ENCODE measurements around the gene TMEM98.
"Not testable (repeated sequence)": the region's sequence is repeated elsewhere in the genome, so short reads cannot be mapped to it uniquely, and the experiment has no call there.

TMEM98 gene

DNA sequence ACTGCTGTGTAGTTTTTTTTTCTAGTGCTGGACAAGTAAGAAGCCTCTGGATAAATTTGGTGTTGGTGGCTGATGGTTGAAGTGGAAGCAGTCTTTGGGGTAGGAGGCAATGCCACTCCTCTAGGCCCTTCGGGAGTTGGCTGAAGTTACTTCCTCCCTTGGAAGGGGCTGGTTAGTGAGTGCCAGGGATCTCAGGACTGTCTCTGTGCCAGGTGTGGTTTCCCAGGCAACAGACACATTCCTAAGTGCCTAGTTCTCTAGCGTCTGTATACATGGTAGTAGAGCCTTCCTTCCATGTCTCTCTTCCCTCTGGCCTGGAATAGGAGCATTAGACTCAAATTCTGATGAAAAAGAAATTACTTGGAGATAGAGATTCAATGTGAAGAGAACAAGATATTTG, 15.3 kb downstream of the TMEM98 start:
- no peak for DNase-seq (ENCODE audit: low read depth in 2 of 2)

DNA sequence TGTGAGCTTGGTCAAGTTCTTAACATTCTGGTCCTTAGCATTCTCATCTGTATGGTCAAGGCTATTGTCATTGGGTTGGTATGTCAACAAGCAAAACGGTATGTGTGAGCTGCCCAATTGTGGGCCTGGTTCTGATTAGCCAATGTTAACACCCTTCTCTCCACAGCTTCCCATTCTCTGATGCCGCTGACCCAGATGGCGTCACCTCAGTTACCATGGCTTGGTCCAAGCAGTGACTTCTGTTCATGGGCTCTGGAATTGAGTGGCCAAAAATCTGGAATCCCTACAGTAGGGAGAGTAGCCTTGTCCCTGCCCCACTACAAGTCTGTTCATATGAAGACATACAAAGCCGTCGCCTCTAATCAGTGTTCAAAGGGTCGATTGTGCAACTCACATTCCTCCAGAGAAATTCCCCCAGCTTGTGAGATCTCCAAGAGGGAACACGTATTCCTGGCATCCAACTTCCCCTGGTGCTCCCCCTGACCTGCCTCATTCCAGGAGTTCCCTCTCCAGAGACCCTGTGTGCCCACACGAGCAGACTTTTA, 15.8 kb downstream of the TMEM98 start:
- DNase-seq (ENCODE audit: low read depth in 2 of 2) = no peak

DNA sequence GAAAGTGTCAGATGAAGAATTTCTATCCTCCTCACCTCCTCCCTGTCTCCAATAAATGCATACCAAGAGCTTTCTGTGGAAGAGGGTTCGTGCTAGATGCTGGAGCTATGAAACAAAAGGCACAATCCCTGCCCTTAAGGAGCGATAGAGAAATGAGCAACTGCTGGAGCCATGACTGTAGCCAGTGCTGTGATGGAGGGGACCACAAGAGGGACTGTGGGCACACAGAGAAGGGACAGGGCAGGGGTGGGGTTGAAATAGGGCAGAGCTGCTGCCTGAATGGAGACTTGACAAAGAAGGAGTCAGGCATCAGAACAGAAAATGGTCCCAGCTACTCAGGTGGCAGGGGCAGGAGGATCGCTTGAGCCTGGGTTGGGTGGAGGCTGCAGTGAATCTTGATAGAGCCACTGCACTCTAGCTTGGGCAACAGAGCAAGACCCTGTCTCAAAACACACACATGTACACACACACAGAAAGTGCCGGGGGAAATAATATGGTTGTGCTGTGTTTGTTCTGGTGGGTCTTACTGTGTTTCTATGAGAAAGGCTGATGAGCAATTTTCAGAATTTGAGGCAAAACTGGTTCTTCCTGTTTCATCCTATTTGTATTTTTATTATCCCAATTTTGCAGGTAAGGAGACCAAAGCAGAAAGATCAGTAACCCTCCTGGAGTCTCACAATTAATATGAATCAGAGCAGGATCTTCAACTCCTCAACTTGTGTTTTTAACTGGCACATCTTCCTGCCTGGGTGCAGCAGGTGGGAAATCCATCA, 16.5 kb downstream of the TMEM98 start:
- no peak for DNase-seq (ENCODE audit: low read depth in 2 of 2)

DNA sequence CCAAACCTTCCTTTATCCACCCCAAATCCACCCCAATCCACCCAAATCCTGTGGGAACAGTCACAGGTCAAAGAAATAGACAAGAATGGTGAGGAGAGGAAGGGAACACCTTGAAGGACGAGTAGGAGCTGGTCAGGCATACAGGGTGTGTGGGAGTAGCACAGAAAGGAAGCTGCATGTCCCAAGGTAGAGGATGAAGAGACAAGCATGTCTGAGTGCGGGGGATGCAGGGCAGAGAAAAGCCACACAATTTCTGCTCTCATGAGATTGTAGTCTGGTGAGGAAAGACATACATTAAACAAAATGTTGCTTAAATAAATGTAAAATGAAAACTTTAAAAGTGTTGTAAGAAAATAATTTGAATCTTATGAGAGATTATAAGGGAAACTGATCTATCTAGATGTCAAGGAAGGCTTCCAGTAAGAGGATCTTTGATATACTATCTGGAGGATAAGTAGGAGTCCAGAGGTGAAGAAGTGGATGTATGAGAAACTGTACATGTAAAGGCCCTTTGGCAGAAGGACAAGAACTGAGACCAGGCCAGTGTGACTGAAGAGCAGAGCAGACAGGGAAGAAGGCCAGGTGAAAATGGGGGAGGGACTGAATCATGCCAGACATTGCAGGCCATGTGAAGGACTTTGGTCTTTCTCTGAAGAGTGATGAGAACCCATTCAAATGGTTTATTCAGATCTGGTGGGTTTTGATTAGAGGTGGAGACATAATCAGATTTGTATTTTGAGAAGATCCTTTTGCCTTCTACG, 18.6 kb downstream of the TMEM98 start:
- no peak for DNase-seq (ENCODE audit: low read depth in 2 of 2)

DNA sequence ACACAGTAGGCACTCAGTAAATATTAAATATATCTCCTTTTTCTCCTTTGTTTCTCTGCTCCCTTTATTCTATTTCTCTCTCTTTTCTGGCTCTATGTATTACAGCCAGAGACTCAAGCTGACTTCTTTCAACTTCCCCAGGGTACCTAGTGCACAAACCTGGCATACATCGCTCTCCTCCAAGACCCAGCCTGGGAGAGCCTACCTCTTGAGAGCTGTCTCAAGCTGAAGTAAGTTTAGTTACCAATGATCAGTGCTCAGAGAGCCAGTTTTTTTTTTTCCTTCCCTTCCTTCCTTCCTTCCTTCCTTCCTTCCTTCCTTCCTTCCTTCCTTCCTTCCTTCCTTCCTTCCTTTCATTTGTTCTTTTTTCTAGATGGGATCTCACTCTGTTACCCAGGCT, 19.8 kb downstream of the TMEM98 start:
- DNase-seq (ENCODE audit: low read depth in 2 of 2) = no peak

DNA sequence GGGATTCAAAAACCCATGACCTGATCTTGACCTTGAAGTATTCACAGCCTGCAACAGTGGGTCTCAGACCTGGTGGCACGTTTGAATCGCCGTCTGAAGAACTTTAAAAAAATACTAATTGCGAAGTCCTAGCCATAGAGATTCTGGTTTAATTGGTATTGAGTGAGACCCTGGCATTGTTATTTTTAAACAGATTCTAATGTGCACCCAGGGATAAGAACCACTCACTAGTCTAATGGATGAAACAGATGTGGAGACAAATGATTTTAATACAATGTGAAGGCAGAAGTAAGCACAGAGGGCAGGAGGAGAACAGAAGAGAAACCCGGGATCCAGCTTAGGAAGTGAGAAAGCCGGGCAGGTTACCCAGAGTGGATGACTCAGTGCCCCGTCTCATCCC, 21.2 kb downstream of the TMEM98 start:
- DNase-seq (ENCODE audit: low read depth in 2 of 2) = no peak

DNA sequence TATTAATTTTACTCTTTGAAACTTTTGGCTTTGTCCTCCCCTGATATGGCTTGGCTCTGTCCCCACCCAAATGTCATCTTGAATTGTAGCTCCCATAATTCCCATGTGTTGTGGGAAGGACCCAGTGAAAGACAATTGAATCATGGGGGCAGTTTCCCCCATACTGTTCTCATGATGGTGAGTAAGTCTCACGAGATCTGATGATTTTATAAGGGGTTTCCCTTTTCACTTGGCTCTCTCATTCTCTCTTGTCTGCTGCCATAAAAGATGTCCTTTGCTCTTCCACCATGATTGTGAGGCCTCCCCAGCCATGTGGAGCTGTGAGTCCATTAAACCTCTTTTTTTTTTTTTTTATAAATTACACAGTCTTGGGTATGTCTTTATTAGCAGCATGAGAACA, 24.5 kb downstream of the TMEM98 start:
- DNase-seq (ENCODE audit: low read depth in 2 of 2) = not testable (repeated sequence)

DNA sequence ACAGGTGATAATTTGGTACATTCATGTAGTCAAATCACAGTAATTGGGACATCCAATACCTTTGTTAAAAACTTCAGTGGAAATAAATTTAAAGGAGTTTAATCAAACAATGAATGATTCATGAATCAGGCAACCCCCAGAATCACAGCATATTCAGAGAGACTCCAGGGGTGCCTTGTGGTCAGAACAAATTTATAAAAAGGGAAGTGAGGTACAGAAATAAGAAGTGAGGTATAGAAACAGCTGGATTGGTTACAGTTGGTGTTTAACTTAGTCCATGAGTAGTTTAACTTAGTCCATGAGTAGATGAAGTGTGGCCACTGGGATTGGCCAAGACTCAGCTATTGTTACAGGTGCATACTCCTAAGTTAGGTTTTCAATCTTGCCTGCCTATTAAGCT, 25.1 kb downstream of the TMEM98 start:
- no peak for DNase-seq (ENCODE audit: low read depth in 2 of 2)

DNA sequence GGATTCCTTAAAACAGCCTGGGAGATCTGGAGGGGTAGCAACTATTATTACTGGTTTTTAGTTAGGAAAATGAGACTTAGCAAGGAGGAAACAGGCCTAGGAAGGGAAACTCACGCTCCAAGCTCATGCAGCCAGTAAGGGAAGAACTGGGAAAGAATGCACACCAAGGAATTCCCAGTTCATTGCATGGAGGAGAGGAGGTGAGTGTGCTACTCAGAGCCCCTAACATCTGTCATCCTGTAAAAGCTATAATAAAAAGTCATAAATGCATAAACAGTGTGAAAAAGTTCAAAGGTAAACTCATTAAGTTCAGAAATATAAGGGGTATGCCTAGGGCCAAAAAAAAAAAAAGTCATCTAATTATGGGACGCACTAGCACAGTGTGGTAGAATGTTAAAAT, 25.9 kb downstream of the TMEM98 start:
- DNase-seq (ENCODE audit: low read depth in 2 of 2) = no peak

DNA sequence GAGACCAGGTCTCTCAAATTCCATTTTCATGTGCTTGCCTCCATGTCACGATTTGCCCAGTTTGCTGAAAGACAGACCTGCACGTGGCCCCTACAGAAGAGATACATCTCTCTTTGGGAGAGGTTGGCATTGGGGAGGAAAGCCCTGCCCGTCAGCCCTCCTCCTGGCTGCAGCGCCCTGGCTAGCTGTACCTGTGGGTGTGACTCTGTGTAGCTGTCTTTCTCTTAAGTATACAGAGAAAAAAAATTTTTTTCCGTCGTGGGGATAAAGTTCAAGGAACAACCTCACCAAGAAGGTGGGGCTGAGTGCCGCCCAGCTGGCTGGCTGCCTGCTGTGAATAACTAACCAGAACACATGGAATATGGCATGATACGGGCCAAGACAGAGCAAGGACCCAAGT, 26.5 kb downstream of the TMEM98 start:
- DNase-seq (ENCODE audit: low read depth in 2 of 2) = no peak

DNA sequence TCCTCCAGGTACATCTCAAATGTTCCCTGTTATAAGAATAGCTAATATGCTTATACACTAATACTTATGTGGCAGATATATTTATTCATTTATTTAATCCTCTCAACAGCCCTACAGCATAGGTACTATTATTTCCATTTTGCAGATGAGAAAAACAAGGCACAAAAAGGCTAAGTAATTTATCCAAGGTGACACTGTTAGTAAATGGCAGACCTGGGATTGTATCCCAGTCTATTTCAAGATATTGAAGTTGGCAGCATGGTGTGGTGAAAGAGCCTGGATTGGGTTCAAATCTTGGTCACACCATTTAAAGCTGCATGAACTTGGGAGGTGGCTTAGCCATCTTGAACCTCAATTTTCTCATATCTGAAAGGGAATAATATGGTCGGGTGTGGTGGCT, 27.2 kb downstream of the TMEM98 start:
- DNase-seq (ENCODE audit: low read depth in 2 of 2) = no peak

DNA sequence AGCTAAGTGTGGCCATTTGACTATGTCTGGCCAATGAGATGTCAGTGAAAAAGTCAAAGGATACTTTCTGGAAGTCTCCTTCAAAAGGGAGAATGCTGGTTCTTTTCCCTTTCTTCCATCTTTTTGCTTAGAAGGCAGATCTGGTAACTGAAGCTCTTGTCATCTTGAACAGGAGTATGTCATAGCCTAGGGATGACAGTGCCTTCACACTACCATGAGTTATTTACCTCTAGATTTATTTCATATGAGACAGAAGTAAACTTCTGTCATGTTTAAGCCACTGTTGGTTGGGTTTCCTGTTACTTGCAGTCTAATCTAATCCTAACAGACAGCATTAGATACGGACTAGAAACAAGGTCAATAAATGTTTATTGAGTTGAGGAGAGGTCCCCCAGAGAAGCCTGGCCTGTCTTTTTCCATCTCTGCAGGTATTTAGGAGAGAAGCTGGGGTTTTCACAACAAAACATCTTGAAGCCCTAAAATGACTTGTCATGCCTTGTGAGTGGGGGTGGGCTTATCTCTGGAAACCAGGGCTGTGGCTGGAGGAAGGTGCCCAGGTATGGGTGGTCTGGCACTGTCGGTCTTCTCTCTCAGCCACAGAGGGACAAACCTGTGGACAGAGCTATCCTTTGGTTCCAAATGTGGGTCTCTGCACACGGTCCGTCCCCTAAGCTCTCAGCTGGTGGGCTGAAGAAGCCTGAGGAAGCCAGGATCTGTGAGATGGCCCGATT, 28.5 kb downstream of the TMEM98 start:
- DNase-seq (ENCODE audit: low read depth in 2 of 2) = no peak

DNA sequence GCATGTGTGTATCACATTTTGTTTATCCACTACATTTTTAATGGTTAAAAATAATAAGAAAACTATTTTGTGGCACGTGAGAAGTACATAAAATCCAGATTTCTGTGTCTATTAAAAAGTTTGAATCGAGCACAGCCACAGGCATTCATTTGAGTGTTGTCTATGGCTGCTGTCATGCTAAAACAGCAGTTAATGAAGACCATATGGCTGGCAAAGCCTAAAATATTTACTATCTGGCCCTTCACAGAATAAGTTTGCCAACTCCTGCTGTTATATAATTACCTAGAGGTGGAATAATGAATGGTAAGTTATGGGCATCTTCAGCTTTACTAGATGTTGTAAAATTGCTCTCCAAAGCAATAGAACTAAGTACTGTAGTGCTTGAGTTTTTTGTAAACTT, 30.5 kb downstream of the TMEM98 start:
- DNase-seq (ENCODE audit: low read depth in 2 of 2) = no peak

DNA sequence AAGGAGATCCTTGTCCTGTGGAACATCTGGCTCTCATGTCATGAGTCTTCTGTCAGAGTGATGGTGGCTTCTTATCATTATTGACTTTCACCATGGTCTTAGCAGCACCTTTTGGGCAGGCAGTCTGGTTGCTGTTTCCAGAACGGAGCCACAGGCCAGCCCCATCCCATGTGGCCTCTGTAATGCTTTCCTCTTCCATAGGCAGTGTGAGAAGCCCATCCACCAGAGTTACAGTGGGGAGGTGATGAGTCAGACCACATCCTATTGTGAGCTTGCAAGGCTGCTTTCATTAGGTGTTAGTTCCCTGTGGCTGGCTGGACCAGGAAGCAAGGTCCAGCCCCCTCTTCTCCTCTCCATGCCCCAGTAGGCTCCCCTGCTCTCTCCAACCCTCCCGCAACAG, 32.9 kb downstream of the TMEM98 start:
- no peak for DNase-seq (ENCODE audit: low read depth in 2 of 2)

DNA sequence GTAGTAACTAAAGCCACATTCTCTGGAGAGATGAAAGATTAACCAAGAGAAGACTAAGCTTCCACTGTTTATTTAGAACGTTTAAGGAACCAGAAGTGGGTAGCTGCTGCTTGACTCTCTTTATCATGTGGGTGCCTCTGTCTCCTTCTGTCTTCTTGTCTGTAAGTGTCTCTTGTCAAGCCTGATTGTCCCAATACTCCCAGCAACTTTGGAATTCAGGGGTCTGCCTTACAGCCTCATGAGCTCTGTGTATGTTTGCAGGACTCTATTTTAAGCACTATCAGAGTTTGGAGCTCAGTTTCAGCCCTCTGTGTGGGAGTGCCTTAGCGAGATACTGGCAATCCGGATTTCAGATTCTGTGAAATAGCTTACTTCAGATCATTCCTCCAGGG, 34.4 kb downstream of the TMEM98 start:
- no peak for DNase-seq (ENCODE audit: low read depth in 2 of 2)

DNA sequence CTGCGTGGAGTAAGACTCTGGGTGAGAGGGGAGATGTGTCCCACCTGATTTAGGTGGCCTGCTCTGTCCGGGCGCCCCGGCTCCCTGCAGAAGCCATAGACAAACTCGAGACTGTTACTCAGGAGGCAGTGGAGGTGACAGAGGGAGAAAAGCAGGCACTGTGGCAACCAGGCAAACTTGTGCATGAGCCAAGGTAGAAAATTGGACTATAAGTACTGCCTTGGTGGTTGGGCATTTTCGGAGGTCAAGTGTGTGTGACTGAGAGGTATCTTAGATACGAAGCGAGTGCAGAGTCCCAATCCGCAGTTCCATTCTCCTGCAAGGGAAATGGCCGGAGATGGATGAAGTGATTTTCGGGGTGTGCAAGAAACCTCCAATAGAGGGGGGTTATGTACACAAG, 36.6 kb downstream of the TMEM98 start:
- no peak for DNase-seq (ENCODE audit: low read depth in 2 of 2)

DNA sequence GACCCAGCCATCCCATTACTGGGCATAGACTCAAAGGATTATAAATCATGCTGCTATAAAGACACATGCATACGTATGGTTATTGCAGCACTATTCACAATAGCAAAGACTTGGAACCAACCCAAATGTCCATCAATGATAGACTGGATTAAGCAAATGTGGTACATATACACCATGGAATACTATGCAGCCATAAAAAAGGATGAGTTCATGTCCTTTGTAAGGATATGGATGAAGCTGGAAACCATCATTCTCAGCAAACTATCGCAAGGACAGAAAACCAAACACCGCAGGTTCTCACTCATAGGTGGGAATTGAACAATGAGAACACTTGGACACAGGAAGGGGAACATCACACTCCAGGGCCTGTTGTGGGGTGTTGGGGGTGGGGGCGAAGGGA, 41.3 kb downstream of the TMEM98 start:
- DNase-seq (ENCODE audit: low read depth in 2 of 2) = not testable (repeated sequence)

DNA sequence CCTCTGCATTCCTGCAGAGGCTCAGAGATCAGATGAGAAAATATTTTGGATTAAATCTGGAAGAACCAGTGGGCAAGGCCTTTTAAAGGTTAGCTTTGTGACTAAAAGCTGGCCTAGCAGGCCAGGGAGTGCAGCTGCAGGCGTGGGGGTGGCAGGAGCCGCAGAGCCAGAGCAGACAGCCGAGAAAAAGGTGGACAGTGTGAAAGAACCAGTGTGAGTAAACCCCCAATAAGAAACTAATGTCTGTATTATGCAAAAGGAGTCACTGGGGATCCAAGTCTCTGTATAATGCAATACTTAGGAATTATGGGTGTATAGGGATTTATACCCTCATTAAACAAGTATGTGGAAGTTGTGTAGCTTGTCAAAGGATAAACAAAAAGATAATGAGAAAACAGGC, 42.3 kb downstream of the TMEM98 start:
- DNase-seq (ENCODE audit: low read depth in 2 of 2) = no peak

DNA sequence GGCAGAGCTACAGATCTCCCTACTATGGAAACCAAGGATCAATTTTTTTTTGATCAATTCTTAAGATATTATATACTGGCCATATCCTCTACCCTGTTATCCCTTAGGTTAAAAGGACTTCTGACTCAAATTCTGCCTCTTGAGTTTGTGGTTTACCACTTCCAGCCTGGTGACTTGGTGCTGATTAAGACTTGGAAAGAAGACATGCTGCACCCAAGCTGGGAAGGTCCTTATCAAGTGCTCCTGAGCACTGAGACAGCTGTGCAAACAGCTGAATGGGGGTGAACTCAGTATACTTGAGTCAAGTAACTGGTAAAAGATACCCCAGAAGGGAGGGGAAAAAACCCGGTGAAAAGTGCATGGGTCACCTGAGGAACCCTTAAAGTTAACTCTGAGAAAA, 43.2 kb downstream of the TMEM98 start:
- no peak for DNase-seq (ENCODE audit: low read depth in 2 of 2)

DNA sequence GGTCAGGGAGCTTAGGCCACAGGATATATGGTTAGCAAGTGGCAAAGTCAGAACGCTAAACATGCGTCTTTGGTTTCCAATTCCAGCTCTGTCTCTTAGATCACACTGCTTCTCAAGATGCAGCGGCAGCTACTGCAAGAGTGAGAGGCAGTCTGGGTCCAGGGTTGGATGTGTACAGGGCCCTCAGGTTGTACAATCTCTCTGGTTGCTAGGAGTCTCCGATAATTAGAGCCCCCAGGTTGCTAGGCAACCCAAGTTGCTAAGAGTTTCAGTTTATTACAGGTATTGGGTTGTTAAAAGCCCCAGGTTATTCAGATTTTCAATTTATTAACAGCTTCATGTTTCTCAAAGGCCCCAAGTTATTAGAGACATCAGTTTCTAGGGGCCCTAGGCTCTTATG, 48.2 kb downstream of the TMEM98 start:
- no peak for DNase-seq (ENCODE audit: low read depth in 2 of 2)

DNA sequence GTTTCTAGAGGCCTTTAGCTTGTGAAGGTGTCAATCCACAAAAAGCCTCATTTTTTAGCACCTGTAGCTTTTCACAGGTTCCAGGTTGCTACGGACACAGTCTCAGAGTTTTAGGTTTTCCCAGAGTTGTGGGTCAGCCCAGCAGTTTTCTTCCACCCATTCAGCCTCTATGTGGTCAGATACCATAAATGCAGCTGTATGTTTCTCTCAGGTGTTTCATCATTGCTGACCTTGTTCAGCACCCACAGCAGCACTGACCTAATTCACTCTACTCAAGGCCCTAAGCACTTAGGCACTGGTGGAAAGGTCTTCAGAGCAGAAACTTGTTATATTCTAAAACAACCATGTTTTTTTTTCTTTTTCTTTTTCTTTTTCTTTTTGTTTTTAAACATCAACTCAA, 48.7 kb downstream of the TMEM98 start:
- no peak for DNase-seq (ENCODE audit: low read depth in 2 of 2)

DNA sequence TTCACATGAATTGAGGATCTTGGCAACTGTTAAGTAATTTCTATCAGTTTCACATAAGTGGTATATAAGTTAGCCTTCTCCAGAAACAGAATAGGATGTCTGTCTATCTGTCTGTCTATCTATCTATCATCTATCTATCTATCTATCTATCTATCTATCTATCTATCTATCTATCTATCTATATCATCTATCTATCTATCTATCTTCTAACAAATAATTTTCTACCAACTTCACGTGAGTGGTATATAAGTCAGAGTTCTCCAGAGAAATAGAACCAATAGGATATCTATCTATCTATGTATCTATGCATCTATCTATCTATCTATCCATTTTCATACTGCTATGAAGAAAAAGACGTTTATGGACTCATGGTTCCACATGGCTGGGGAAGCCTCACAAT, 52.3 kb downstream of the TMEM98 start:
- no peak for DNase-seq (ENCODE audit: low read depth in 2 of 2)

DNA sequence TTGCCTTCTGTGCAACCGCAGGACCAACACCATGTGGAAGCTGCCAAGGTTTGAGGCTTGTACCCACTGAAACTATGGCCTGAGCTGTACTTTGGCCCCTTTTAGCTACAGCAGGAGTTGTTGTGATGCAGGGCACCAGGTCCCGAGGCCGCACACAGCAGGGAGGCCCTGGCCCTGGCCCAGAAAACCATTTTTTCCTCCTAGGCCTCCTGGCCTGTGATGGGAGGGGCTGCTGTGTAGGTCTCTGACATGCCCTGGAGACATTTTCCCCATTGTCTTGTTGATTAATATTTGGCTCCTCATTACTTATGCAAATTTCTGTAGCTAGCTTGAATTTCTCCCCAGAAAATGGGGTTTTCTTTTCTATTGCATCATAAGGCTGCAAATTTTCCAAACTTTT, 53.7 kb downstream of the TMEM98 start:
- not testable (repeated sequence) for DNase-seq (ENCODE audit: low read depth in 2 of 2)
